GM18867 (cell line): ENCODE measurements around the gene PRKG1.
A peak's percentile ranks its signal among the peaks of the same experiment; 100 is the strongest.
"Not testable (repeated sequence)": the region's sequence is repeated elsewhere in the genome, so short reads cannot be mapped to it uniquely, and the experiment has no call there.

Source experiments
- ATAC-seq: cut with Tn5 transposase; IDR thresholded peaks from one replicate; pipeline ENCODE4 v1.9.1; 2021; ENCODE audit warnings: mild to moderate bottlenecking, moderate library complexity; ENCODE audit not compliant: unreplicated experiment

PRKG1 gene

DNA sequence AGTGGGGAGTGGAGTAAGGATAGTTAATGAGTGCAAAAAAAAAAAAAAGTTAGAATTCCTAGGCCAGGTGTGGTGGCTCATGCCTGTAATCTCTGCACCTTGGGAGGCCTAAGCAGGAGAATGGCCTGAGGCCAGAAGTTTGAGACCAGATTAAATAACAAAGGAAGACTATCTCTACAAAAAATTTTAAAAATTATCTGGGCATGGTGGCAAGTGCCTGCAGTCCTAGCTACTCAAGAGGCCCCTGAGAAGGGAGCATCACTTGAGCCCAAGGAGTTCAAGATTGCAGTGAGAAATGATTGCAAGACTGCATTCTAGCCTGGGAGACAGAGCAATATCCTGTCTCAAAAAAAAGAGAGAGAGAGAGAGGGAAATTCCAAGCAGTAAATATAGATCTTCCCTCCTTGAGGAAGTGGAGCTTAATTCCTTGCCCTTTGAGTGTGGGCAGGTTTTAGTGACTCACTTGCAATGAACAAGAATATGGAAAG is 644.6 kb downstream of the PRKG1 start:
- no peak for ATAC-seq

DNA sequence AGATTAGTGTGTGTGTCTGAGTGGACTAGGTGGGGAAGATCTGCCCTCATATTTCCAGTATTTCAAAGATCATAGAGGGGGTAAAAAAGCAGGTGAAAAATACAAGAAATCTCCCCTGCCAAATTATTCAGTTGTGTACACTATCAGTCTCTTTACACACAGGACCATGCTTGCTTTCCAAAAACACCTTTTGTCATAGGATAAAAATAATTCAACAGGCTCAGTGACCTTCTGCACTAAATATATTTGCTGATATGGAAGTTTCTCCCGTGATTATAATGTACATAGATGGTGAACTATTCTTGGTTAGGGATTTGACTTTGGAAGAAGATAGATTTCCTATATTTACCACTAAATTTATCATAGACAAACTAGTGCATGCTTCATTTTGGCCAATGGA is 649.8 kb downstream of the PRKG1 start:
- no peak for ATAC-seq

DNA sequence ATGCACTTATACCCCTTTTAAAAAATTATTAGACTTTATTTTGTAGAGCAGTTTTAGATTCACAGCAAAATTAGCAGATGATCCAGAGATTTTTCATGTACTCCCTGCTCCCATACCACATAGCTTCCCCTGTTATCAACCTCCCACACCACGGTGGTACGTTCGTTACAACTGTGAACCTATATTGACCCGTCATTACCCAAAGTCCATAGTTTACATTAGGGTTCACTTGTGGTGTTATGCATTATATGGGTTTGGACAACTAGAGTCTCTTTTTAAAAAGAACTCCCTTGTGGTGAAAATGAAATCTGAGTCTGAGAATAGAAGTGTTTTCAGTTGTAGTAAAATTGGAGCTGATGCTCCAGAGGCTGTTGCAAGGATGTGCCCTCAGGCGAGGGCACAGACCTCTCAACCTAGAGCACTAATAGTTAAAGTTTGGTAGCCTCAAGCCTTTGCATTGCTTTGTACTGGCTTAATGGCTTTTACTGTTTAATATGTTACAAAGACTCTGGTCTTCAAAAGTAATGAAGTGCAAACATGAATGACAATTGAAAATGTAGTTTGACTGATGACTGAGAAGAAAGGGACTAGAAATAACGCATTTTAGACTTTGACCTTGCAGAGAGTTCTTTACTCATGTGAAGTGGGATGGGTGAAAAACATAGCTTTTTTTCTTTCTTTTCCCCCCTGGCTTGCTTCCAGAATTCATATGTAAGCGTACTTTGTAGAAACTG is 655.7 kb downstream of the PRKG1 start:
- no peak for ATAC-seq

DNA sequence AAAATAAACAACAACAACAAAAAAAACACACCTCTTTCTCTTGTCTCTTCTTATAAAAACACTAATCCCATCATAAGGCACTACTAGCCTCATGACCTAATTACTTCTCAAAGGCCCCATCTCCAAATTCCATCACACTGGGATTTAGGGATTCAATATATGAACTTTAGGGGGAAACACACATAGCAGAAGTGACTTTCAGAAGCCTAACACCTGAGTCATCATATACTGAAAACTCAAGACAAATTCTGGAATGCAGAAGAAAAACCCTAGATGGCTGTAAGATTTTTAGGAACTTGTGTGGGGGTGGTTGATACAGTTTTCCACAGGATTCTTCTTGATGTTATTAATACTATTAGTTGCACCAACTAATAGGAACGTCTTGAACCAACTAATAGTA is 658.8 kb downstream of the PRKG1 start:
- ATAC-seq, result no peak

- ATAC-seq, result peak; percentile 97
These were observed 668.9 kb downstream of the PRKG1 start for GRCh38 chr10:51743146-51743545.

DNA sequence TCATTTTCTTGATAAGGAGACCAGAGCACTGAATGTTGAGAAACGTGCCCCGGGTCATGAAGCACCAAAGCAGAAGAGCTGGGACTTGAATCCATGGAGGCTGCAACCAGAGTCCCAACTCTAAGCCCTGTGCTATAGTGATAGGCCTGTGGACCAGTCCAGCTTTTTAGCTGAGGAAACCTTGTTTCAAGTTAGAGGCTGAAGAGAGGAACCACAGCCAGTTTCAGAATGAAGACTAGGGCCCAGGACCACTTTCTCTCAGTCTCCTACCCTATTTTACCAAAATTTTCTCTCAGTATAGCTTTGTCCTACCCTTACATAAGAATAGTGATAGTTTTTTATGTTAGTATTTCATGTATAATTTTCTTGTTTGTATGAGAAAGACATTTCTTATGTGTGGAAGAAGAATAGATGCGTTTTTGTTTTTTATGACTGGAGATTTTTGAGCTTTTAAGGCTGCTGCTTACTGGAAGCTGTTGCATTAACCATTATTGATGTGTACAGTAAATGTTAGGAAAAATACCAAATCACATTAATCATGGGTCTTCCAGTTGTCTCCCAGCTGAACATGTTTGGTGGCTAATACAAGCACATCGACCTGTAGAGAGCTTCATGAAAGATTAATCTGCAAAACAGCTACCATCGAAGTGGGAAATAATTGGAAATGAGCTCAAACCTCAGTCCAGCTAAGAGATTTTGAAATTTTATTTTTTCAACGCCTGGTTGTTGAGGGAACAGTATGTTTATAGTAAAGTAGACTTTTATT is 670.1 kb downstream of the PRKG1 start:
- peak; percentile 59 for ATAC-seq

- no peak for ATAC-seq
These were observed 671.1 kb downstream of the PRKG1 start for GRCh38 chr10:51745397-51745796.

- ATAC-seq, result no peak
These were observed 672.9 kb downstream of the PRKG1 start for GRCh38 chr10:51747216-51747615.

- ATAC-seq, result no peak
These were observed 674.7 kb downstream of the PRKG1 start for GRCh38 chr10:51748959-51749358.

- no peak for ATAC-seq
These were observed 684.1 kb downstream of the PRKG1 start for GRCh38 chr10:51758366-51758765.

DNA sequence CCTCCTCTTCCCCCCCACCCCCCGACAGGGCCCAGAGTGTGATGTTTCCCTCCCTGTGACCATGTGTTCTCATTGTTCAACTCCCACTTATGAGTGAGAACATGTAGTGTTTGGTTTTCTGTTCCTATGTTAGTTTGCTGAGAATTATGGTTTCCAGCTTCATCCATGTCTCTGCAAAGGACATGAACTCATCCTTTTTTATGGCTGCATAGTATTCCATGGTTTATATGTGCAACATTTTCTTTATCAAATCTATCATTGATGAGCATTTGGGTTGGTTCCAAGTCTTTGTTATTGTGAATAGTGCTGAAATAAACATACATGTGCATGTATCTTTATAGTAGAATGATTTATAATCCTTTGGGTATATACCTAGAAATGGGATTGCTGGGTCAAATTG is 684.6 kb downstream of the PRKG1 start:
- ATAC-seq, result not testable (repeated sequence)

DNA sequence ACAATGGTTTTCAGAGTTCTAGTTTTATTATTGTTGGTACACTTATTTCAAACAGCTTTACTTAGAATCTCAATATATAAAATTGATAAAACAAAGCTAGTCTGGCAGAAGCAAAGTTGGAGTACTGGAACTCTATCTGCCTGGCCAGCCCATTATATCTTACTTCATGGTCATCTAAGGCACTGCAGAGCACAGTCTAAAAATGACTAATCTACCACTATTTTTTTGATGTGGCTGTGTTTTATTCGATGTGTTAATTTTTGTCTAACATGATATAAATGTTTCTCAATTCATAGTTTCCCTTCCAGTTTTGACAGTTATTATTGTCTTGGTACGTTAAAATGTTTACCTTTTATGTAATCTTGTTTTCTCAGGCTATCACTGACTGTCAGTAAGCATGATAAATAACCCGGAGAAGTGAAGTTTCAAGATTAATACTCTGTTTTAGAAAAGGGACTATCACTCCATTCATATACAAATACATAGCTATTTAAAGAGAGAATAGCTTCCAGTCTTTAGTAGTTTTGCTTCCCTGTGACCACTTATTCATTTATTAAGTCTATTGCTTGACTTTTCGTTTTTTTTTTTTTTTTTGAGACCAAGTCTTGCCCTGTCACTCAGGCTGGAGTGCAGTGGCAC is 685.7 kb downstream of the PRKG1 start:
- ATAC-seq, result peak; percentile 86

DNA sequence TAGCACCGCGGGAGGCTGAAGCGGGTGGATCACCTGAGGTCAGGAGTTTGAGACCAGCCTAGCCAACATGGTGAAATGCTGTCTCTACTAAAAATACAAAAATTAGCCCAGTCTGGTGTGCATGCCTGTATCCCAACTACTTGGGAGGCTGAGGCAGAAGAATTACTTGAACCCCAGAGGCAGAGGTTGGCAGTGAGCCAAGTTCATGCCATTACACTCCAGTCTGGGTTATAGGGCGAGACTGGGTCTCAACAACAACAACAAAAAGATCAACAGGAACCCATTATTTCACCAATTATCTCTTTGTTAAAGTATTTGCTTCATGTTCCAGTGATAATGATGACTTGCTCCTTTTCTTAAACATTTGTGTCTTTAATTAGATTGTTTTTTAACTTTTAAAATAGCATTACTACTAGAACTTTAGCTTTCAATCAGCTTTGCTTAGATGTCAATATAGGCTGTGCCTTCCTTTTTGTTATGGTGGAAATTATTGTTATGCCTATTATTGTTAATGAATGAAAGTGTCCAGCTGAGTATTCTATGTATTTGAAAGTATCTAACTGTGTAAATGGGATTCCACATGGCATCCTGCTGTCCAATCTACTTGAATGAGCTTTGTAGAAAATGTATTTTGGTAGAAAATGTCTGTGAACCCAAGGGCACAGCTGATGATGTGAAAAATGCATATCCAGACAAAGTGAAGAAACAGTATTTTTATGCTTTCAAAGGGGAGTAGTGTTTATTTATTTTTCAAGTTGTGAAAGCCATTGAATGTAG is 686.8 kb downstream of the PRKG1 start:
- ATAC-seq, result no peak

GRCh38 chr10:51763746-51764145 is 689.5 kb downstream of the PRKG1 start:
- ATAC-seq, result no peak

- ATAC-seq, result no peak
These were observed 691.1 kb downstream of the PRKG1 start for GRCh38 chr10:51765284-51765971.

- ATAC-seq, result no peak
These were observed 692.3 kb downstream of the PRKG1 start for GRCh38 chr10:51766423-51767102.

DNA sequence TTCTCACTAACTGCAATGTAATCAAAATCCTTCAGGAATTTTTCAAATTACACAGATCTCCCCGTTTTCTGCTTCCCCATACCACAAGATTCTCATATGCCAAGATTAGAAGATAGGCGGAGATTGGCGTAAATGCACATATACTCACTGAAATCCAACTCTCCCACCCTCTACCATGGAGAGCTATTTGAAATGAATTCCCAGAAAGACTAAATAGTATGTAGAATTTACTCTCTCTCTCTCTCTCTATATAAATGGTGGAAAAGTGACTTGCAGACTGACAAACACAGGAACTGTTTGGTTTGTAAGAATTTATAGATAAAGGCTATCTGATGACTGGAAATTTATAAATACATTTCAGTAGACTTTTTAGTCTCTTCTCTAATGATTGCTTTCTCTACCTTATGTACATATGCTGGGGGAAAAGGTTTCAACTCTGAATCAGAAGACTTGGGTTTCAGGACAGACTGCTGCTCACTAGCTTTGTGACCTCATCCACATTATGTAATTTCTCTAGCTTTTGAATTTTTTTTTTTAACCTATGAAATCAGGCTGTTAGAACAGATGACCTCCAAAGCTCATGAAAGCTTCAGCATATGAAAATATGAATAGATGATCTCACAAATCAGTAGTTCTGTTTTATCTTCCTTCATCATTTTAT is 692.9 kb downstream of the PRKG1 start:
- no peak for ATAC-seq

- no peak for ATAC-seq
These were observed 694.7 kb downstream of the PRKG1 start for GRCh38 chr10:51768886-51769465.

DNA sequence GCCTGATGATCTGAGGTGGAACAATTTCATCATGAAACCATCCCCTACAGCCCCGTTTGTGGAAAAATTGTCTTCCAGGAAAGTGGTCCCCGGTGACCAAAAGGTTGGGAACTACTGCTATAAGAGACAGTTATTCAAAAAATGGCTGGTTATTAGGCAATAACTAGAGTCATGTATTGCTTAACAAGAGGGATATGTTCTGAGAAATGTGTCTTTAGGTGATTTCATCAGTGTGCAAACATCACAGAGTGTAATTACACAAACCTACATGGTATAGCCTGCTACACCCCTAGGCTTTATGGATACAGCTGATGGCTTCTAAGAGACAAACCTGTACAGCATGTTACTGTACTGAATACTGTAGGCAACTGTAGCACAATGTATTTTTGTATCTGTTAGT is 696.4 kb downstream of the PRKG1 start:
- ATAC-seq, result no peak
